Measurements from ENCODE around the gene SLC41A1.
"Not testable (repeated sequence)": the region's sequence is repeated elsewhere in the genome, so short reads cannot be mapped to it uniquely, and the experiment has no call there.

SLC41A1 gene

DNA sequence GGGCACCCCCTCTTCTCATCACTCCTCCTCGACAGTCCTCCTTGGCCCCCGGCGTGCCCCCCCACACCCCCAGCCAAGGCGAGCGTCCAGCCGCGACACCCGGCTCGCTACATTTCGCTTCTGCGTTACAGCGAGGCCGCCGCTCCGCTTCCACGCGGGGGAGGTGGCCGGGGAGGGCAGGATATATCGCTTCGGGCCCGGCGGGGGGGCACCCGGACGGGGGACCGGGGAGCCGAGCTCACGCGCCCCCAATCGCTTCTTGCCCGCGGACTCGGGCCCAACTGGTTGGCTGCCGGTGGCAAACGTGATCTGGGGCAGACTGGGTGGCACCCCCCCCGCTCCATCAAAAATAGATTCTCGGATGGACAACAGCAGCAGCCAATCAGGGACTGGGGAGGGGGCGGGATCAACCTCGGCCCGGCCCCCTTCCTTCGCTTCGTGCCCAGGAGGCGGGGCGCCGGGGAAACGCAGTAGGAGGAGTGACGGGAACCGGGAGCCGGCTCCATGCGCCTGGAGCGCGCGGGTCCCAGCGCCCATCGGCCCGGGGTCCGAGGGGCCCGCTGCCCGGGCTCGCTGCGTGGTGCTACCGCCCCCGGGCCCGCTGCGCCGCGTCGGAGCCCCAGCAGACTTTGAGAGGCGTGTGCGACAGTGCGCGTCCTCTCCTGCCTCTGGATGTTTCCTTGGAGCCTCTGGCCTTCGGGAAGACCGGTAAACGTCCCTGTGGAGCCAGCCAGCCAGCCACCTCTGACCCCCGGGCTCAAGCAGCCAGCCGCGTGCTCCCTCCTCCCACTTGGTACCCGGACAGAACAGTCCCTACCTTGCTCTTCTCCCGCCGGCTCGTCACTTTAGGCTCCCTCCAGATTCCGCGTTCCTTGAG, at the start of gene SLC41A1:
Gene SLC41A1 (minus strand): TSS at position 321 of the 877 bp plus-strand sequence. CDS start 2,757 bp downstream, outside the sequence.
- peak; percentile 93 for FAIRE-seq

DNA sequence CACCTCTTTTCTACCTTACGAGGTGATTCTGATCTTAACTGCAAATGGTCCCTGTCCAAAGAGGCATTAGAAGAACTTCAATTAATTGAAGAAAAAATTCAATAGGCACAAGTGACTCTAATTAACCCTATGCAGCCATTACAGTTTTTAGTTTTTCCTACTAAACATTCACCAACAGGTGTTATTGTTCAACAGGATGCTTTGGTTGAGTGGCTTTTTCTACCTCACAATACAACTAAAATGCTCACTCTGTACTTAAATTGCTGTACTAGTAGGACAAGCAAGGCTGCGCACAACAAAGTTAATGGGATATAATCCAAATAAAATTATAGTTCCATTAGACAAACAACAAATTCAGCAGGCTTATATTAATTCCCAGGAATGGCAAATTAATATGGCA, 48.5 kb upstream of the SLC41A1 start:
- FAIRE-seq, result no peak

GRCh38 chr1:205858141-205858961, 45.4 kb upstream of the SLC41A1 start:
- FAIRE-seq, result no peak

DNA sequence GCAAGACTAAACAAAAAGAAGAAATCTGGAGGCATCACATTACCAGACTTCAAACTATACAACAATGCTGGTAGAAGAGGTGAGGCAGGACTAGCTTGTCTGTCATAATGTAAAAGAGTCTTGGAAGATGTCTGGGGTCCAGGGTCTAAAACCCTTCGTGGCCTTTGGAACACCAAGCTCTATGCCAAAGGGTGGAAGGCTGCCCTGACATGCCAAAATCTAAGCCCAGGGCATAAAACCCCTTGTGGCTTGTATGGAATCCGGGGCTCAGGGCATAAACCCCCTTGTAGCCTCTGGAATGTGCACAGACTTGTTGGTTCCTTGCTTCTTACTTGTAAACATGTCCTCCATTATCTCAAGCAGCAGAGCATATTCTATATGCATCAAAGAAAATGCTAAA, 44.5 kb upstream of the SLC41A1 start:
- not testable (repeated sequence) for FAIRE-seq

GRCh38 chr1:205856433-205856832, 43.4 kb upstream of the SLC41A1 start:
- no peak for FAIRE-seq

DNA sequence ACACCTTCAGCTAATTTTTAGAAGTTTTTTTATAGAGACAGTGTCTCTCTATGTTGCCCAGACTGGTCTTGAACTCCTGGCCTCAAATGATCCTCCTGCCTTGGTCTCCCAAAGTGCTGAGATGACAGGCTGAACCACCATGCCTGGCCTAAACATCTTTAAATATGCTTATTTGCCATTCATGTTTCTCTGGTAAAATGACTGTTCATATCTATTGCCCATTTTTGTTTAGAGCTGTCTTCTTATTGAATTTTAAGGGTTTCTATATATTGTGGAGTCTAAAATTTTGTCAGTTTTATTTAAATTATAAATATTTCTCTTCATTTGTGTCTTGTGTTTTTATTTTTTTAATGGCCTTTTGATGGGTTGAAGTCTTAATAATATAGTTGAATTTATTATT, 40.0 kb upstream of the SLC41A1 start:
- no peak for FAIRE-seq

DNA sequence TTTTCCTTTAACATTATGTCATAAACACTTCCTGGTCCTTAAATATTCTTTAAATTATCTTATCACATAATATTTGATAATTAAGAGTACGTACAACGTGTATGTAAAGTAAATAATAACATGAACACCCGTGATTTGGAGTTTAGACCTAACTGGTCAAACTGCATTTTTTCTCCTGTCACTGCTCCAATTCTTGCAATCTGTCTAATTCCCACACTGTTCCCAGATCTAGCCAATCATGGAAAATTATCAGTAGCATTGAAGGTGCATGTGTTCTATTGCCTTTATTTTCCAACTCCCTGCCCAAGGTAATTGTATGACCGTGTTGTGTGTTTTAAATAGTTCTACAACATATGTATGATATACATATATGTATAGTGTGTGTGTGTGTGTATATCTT, 39.0 kb upstream of the SLC41A1 start:
- FAIRE-seq, result no peak

GRCh38 chr1:205849619-205850355, 36.8 kb upstream of the SLC41A1 start, which contains the start of gene PM20D1:
PM20D1 (minus strand) TSS chr1:205850132; CDS start chr1:205850072, 60 bp downstream.
- FAIRE-seq, result no peak

- no peak for FAIRE-seq
Measured at GRCh38 chr1:205843036-205843859, 30.2 kb upstream of the SLC41A1 start.

- FAIRE-seq, result no peak
Measured at GRCh38 chr1:205842229-205842628, 29.2 kb upstream of the SLC41A1 start.

DNA sequence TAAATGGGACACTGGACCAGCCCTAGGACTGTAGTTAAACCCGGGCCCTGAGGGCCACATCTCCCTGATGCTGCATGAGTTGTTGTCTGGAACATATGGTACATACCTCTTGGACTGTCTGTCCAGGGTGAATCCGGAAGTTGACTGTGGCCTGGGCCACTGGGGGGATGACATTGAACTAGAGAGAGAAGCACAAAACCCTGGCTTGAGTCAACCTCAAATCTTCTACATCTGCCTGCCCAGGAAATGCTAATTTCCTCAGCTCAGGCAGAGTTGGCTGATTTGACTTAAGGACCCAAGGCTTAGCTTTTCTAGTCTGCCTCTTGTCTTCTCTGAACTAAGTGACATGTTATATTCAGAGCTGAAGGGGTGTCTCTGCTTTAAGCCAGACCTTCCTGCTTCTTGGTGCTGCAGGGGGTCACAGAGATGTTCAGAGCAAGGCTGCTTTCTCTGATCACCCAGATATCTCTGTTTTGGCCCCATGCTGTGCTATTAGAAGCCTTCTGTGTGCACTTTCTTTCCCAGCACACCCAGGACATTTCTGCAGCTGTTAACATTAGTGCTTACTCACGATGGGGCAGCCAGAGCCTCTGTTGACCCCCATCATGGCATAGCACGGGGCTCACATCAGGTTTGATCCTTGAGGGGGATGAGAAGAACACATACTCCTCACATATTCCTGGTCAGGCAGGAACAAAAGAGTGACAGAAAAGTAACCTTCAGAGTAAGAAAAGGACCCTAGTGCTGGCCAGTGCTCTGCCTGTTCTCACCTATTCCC, 27.3 kb upstream of the SLC41A1 start:
- FAIRE-seq, result no peak

- no peak for FAIRE-seq
Measured at GRCh38 chr1:205837382-205837970, 24.5 kb upstream of the SLC41A1 start.

- FAIRE-seq, result no peak
Measured at GRCh38 chr1:205834751-205835150, 21.8 kb upstream of the SLC41A1 start.

GRCh38 chr1:205832326-205832751, 19.3 kb upstream of the SLC41A1 start:
- FAIRE-seq, result no peak

DNA sequence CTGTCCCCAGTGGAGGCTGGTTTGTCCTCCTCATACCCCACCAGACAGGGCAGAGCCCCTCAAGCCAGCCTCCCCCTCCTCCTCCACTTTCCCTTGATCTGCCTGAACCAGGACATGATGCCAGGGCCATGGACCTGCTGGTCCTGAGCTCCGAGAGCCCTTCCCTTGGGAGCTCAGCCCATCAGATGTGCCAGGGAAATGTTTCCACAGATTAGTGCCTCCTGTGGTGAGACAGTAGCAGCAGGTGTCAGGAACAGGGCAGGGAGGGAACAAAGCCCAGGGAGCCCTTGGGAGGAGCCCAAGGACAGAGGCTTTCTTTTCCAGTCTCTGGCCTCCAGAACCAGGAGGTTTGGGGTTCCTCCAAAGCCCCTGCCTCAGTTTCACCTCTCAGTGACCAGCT, 14.6 kb upstream of the SLC41A1 start:
- FAIRE-seq, result no peak

GRCh38 chr1:205826995-205827394, 14.0 kb upstream of the SLC41A1 start:
- FAIRE-seq, result no peak

DNA sequence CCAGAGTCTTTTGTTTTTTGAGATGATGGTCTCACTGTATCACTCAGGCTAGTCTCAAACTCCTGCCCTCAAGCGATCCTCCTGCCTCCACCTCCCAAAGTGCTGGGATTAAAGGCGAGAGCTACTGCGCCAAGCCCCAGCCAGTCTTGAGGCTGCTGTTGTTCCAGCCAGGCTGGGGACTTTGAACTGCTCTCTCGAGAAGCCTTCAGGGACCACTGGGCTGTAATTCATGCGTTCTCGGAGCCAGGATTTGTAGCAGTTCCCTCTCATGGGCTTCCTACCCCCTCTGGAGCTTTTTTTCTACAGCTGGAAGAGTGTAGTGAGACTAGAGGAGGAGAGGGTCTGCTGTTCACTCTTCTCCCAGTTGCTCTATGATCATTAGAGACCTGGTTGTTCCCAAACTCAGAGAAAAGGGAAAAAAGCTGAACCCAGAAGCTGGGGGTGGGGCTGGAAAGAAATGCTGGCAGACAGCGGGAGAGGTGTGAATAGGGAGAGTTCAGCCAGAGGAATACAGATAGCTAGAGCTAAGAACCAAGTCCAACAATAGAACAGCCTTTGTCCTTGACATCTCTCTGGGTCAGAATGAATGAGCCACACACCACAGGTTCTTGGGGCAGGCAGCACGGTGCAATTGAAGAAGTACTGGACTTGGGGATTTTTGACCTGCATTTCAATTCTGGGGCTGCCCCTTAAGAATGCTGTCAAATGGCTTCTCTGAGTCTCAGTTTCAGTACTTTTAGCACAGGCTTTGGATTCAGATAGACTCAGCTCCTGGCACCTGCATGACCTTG, 13.2 kb upstream of the SLC41A1 start:
- FAIRE-seq, result no peak

DNA sequence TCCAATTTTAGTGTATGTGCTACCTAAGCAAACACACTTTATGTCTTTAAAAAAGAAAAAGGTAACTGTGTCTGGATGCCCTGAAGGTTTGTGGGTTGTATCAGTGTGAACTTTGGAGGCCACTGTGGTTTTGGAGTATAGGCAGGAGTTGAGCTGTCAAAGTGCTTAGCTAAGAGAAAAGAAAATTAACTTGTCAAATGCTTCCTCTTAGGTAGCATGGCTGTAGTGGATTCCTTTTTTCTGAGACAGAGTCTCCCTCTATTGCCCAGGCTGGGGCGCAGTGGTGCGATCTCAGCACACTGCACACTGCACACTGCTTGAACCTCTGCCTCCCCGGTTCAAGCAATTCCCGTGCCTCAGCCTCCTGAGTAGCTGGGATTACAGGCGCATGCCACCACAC, 11.2 kb upstream of the SLC41A1 start:
- FAIRE-seq, result no peak

GRCh38 chr1:205823260-205823659, 10.3 kb upstream of the SLC41A1 start:
- not testable (repeated sequence) for FAIRE-seq

- FAIRE-seq, result no peak
Measured at GRCh38 chr1:205822397-205822796, 9.4 kb upstream of the SLC41A1 start.
